PC-3 (cell line): Measurements from ENCODE around the gene MCUB. TPM values are rescaled to one million over a fixed set of nuclear protein-coding genes. Genes with fewer than 3 reads are reported as not detected.
A peak's percentile ranks its signal among the peaks of the same experiment; 100 is the strongest.

Experiments used
- ATAC-seq: fragments of 200-7000 bp; cut with Tn5 transposase; 2 replicates; pipeline ENCODE4 v1.9.1; 2020; ENCODE audit warnings: mild to moderate bottlenecking, moderate library complexity
- Bru-seq: library from RNA; stranded (reverse); fragments of 400-500 nt; gene quantifications from one replicate; lab custom pipeline; 2021; lab: Mats Ljungman, UMichigan
- BruChase-seq, 2 experiments: library from RNA; stranded (reverse); fragments of 400-500 nt; gene quantifications; one replicate each; lab custom pipeline; 2021; lab: Mats Ljungman, UMichigan
- BruUV-seq: library from RNA; stranded (reverse); fragments of 400-500 nt; replicated peaks from 2 replicates; lab custom pipeline; 2021; lab: Mats Ljungman, UMichigan
- CTCF ChIA-PET: fragments of 300-600 bp; sonication (Branson Sonifier 250); formaldehyde crosslinking; loops from one replicate; lab custom pipeline; 2022; ENCODE audit warnings: antibody characterized with exemption; lab: Charles Lee
- POLR2A ChIA-PET: fragments of 300-600 bp; sonication (Branson Sonifier 250); formaldehyde crosslinking; loops from one replicate; lab custom pipeline; 2022; ENCODE audit warnings: antibody characterized with exemption; ENCODE audit not compliant: unreplicated experiment; lab: Charles Lee
- DNase-seq: peaks from one replicate; pipeline ENCODE4 v3.0.0-alpha.2; 2015
- H2AFZ ChIP-seq: fragments of 300-600 bp; sonication (generic); 2 replicates; pipeline ENCODE4 v1.6.0; 2016; ENCODE audit warnings: antibody characterized with exemption, low read length
- H3F3A ChIP-seq: fragments of 300-600 bp; sonication (generic); one replicate; pipeline ENCODE4 v1.6.0; 2017; ENCODE audit warnings: antibody characterized with exemption, low read length, control low read depth, mild to moderate bottlenecking; ENCODE audit not compliant: unreplicated experiment
- H3K27ac ChIP-seq: fragments of 300-600 bp; sonication (generic); 2 replicates; pipeline ENCODE4 v1.5.1; 2016; ENCODE audit warnings: mild to moderate bottlenecking, low read length
- H3K27me3 ChIP-seq: fragments of 300-600 bp; sonication (generic); 2 replicates; pipeline ENCODE4 v1.6.1; 2016; ENCODE audit warnings: low read length, mixed read lengths
- H3K36me3 ChIP-seq: fragments of 300-600 bp; sonication (generic); 2 replicates; pipeline ENCODE4 v1.6.1; 2016; ENCODE audit warnings: low read depth, mixed run types, low read length, mixed read lengths
- H3K4me1 ChIP-seq: fragments of 300-600 bp; sonication (generic); 2 replicates; pipeline ENCODE4 v1.5.1; 2016; ENCODE audit warnings: low read length; ENCODE audit not compliant: insufficient read depth
- H3K4me2 ChIP-seq: fragments of 300-600 bp; sonication (generic); 2 replicates; pipeline ENCODE4 v1.6.0; 2016; ENCODE audit warnings: low read length
- H3K4me3 ChIP-seq: fragments of 300-600 bp; sonication (generic); 2 replicates; pipeline ENCODE4 v1.5.1; 2016; ENCODE audit warnings: mild to moderate bottlenecking, low read length, mixed read lengths
- H3K79me2 ChIP-seq: fragments of 300-600 bp; sonication (generic); 2 replicates; pipeline ENCODE4 v1.6.1; 2017; ENCODE audit warnings: low read length, mixed read lengths
- H3K9ac ChIP-seq: fragments of 300-600 bp; sonication (generic); 2 replicates; pipeline ENCODE4 v1.6.0; 2016; ENCODE audit warnings: mild to moderate bottlenecking, low read length
- H3K9me2 ChIP-seq: fragments of 300-600 bp; sonication (generic); replicated peaks from 2 replicates; pipeline ENCODE4 v1.6.1; 2016; ENCODE audit warnings: mixed run types, low read length, mixed read lengths
- H3K9me3 ChIP-seq: fragments of 300-600 bp; sonication (generic); 2 replicates; pipeline ENCODE4 v1.6.1; 2016; ENCODE audit warnings: low read length, mixed read lengths
- H4K20me1 ChIP-seq: fragments of 300-600 bp; sonication (generic); 2 replicates; pipeline ENCODE4 v1.6.1; 2016; ENCODE audit warnings: low read length, mixed read lengths
- CTCF ChIP-seq: fragments of 300-600 bp; sonication (generic); conservative IDR thresholded peaks from 2 replicates; pipeline ENCODE4 v1.5.1; 2017; ENCODE audit warnings: antibody characterized with exemption, low read depth, mild to moderate bottlenecking, low read length
- EZH2 ChIP-seq: fragments of 300-600 bp; sonication (generic); IDR thresholded peaks from one replicate; pipeline ENCODE4 v1.6.1; 2017; ENCODE audit warnings: antibody characterized with exemption, mild to moderate bottlenecking, low read length; ENCODE audit not compliant: unreplicated experiment
- EZH2phosphoT487 ChIP-seq: fragments of 300-600 bp; sonication (generic); IDR thresholded peaks from 2 replicates; pipeline ENCODE4 v1.6.1; 2018; ENCODE audit warnings: mild to moderate bottlenecking, antibody characterized with exemption, low read length, borderline replicate concordance
- intact Hi-C: fragments of 100-400 bp; cut with micrococcal nuclease; formaldehyde crosslinking; loops from 2 replicates; pipeline ENCODE4 v1.9.0; 2023
- long read RNA-seq: library from polyadenylated mRNA; unstranded; transcript quantifications from one replicate; pipeline ENCODE4 v2.0.0, GENCODE V29; 2021; ENCODE audit not compliant: unreplicated experiment
- total RNA-seq: library from RNA; depleted of rRNA; stranded (reverse); fragments of >200 nt; gene quantifications from 2 replicates; pipeline ENCODE4 v1.2.3, GENCODE V29; 2014; rRNA removed

Gene MCUB, protein sequence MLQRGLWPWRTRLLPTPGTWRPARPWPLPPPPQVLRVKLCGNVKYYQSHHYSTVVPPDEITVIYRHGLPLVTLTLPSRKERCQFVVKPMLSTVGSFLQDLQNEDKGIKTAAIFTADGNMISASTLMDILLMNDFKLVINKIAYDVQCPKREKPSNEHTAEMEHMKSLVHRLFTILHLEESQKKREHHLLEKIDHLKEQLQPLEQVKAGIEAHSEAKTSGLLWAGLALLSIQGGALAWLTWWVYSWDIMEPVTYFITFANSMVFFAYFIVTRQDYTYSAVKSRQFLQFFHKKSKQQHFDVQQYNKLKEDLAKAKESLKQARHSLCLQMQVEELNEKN
- total RNA-seq (18.4 and 21.7 TPM in 2 replicates), Bru-seq, nascent RNA (percentile 51 among the genes with signal in this experiment), BruChase-seq, experiment 1, labeled RNA remaining after a 6-hour chase (percentile 41 among the genes with signal in this experiment), BruChase-seq, experiment 2, labeled RNA remaining after a 2-hour chase (percentile 48 among the genes with signal in this experiment)
- long read RNA-seq, transcript MCUB-201 (8 exons, 2,278 nt) = major isoform, 17 of 25 reads
- long read RNA-seq, partial matches to known transcripts = 3 of 25 reads
- long read RNA-seq, other reads (novel, unspliced or antisense) = 5 of 25 reads

DNA sequence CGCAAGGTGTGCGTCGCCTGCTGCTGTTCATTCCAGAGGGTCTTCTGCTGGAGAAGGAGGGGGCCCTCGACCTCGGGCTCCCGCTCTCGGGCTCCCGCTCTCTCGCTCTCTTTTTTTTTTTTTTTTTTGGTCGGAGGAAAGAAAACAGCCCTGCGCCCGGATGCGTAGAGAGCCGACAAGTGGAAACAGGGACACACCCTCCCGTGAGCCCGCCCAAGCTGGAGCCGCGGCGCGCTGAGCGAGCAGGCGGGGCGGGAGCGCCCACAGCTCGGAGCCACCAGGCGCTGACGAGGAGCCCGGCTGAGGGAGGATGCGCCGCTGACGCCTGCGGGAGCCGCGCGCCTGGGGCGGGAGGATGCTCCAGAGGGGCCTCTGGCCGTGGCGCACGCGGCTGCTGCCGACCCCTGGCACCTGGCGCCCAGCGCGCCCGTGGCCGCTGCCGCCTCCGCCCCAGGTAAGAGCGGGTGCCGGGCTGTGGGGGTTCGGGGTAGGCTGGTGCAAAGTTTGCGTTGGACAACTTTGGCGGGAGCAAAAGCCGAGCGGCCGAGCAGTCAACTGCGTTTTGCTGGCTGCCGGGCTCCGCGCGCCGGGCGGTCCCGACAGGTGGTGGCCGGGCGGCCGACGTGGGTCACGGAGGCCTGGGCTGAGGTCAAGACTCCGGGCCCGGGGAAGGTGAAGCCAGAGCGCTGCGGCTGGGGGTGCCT is at the start of gene MCUB:
TSS of gene MCUB (plus strand) at position 264 of the 704 bp plus-strand sequence. CDS start at position 356, 92 bp downstream.
- Histone ChIP-seq H2AFZ (peak within 1 kb of the TSS; percentile 86), H3K27me3 (no peaks in the 10 kb centered on the region), H3K4me1 (peaks cover 15% of the 10 kb centered on the region), H3K4me3 (peak within 1 kb of the TSS; percentile 96), H4K20me1 (no peaks in the 10 kb centered on the region), H3F3A (peaks cover 4% of the 10 kb centered on the region), H3K9me2 (no peaks in the 10 kb centered on the region), H3K4me2 (peak within 1 kb of the TSS; percentile 98), H3K9me3 (no peaks in the 10 kb centered on the region), H3K79me2 (peaks cover 30% of the 10 kb centered on the region), H3K9ac (peak within 1 kb of the TSS; percentile 83), H3K36me3 (no peaks in the 10 kb centered on the region), H3K27ac (peak within 1 kb of the TSS; percentile 73)
- BruUV-seq = no TSS peak
- no peak for TF ChIP-seq EZH2
- no peak for TF ChIP-seq CTCF
- no peak for TF ChIP-seq EZH2phosphoT487
- intact Hi-C loops = loop anchor here (2.0 to 5.0 kb wide), 3 partner anchors 71 to 128 kb away; partner anchors contain the start of gene SEC24B
- POLR2A ChIA-PET = interaction anchor here (0.5 kb wide), 1 partner anchor 128 kb away, joined by 10 read pairs; no protein-coding TSS in a partner anchor
- DNase-seq = peak; percentile 89
- peak; percentile 91 for ATAC-seq
- CTCF ChIA-PET = interaction anchor here (0.6 kb wide), 1 partner anchor 72 kb away, joined by 6 read pairs; no protein-coding TSS in a partner anchor

- no TSS peak for BruUV-seq
- TF ChIP-seq CTCF (no peak), EZH2 (no peak), EZH2phosphoT487 (no peak)
- Histone ChIP-seq H2AFZ (no peak overlapping the region), H3K4me2 (no peak overlapping the region), H3F3A (no peaks in the 10 kb centered on the region), H4K20me1 (no peaks in the 10 kb centered on the region), H3K79me2 (no peaks in the 10 kb centered on the region), H3K27me3 (no peaks in the 10 kb centered on the region), H3K36me3 (peaks cover 8% of the 10 kb centered on the region; the same call in 1 of the 2 replicates), H3K4me3 (no peak overlapping the region), H3K4me1 (no peaks in the 10 kb centered on the region), H3K9ac (no peak overlapping the region), H3K27ac (no peak overlapping the region), H3K9me2 (no peaks in the 10 kb centered on the region), H3K9me3 (no peaks in the 10 kb centered on the region)
- CTCF ChIA-PET = no interaction called here
- DNase-seq = no peak
- POLR2A ChIA-PET = no interaction called here
- no peak for ATAC-seq
- intact Hi-C loops = no loop called here
Measured at GRCh38 chr4:109510687-109511086, 49.4 kb upstream of the MCUB start.
